Activated naive CD4-positive, alpha-beta T cell treated with anti-CD3 and anti-CD28 coated beads for 36 hours (primary cell): ENCODE results near the gene HSD17B1. TPM values are rescaled to one million over a fixed set of nuclear protein-coding genes. Genes with fewer than 3 reads are reported as not detected.

Experiments
- CTCF ChIA-PET: fragments of 350-600 bp; sonication (Branson Sonifier 250); formaldehyde crosslinking; loops from one replicate; lab custom pipeline; 2021; ENCODE audit warnings: antibody characterized with exemption; lab: Charles Lee
- DNase-seq: peaks from one replicate; pipeline ENCODE4 v3.0.0-alpha.2; 2020
- H3K27ac Mint-ChIP-seq: one replicate; pipeline ENCODE4 v1.8.0; 2021; ENCODE audit warnings: mild to moderate bottlenecking, mixed read lengths
- H3K27me3 Mint-ChIP-seq: one replicate; pipeline ENCODE4 v1.8.0; 2021; ENCODE audit warnings: low read depth, mixed read lengths
- H3K36me3 Mint-ChIP-seq: one replicate; pipeline ENCODE4 v1.8.0; 2021; ENCODE audit warnings: low read depth, mixed read lengths
- H3K4me1 Mint-ChIP-seq: one replicate; pipeline ENCODE4 v1.8.0; 2021; ENCODE audit warnings: low read depth, mixed read lengths
- H3K4me3 Mint-ChIP-seq: one replicate; pipeline ENCODE4 v1.8.0; 2021; ENCODE audit warnings: mild to moderate bottlenecking, moderate library complexity, mixed read lengths
- H3K9me3 Mint-ChIP-seq: one replicate; pipeline ENCODE4 v1.8.0; 2021; ENCODE audit warnings: mixed read lengths
- intact Hi-C: fragments of 100-400 bp; cut with micrococcal nuclease; formaldehyde crosslinking; loops from one replicate; pipeline ENCODE4 v1.15.1; 2023
- microRNA-seq: library from miRNA; unstranded; fragments of <30 nt; microRNA quantifications from one replicate; pipeline ENCODE4 v1.2.0, GENCODE V29; 2022; ENCODE audit warnings: borderline microRNAs expressed, borderline replicate concordance
- total RNA-seq, 2 experiments: library from RNA; stranded (reverse); gene quantifications; one replicate each; pipeline ENCODE4 v1.2.3, GENCODE V29; 2021

HSD17B1 gene
- total RNA-seq, 2 experiments from 2014 or later, result 0.26 to 0.67 TPM

DNA sequence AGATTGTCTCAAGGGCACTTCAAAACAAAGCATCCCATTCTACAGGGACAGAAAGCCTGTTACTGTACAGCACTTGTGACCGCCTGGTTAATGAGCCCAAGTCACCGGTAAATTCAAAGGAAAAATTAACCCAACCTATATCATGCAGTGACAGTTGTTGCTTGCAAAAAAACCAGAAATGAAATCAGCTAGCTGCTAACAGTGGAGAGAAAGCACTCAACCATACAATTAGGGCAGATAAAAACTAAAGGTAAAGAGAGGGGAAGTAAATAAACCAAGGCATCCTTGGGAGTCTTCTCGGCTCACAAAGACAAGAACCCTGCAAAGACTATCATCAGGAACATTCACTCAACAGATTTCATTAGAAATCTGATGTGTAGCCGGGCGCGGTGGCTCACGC lies 50.6 kb downstream of the HSD17B1 start:
- CTCF ChIA-PET, result interaction anchor here (0.7 kb wide), 1 partner anchor 25 kb away, joined by 5 read pairs; no protein-coding TSS in a partner anchor
- H3K27ac Mint-ChIP-seq, result no peak overlapping the region
- no peaks in the 10 kb centered on the region for H3K36me3 Mint-ChIP-seq
- H3K9me3 Mint-ChIP-seq, result no peaks in the 10 kb centered on the region
- intact Hi-C loops, result no loop called here
- H3K4me1 Mint-ChIP-seq, result peaks cover 64% of the 10 kb centered on the region
- no peak for DNase-seq
- H3K27me3 Mint-ChIP-seq, result no peaks in the 10 kb centered on the region
- no peak overlapping the region for H3K4me3 Mint-ChIP-seq

Small RNA genes lying within 50 kb of the gene (microRNA-seq; reads per million reads assigned to microRNA genes)
- 2.2 reads per million for gene MIR5010

Other genes starting within 250 kb of the HSD17B1 start
- 100 to 1,000 TPM; 404 to 408 TPM for gene STAT3, start 164.5 kb upstream of the HSD17B1 start, total RNA-seq
- gene CAVIN1, start 129.7 kb upstream of the HSD17B1 start, total RNA-seq, result under 1 TPM; 0.64 to 0.67 TPM
- gene ATP6V0A1, start 94.0 kb upstream of the HSD17B1 start, total RNA-seq, result 10 to 100 TPM in 1 of 2 experiments, 1 to 10 TPM in 1; 9.9 to 10.3 TPM
- gene NAGLU, start 16.7 kb upstream of the HSD17B1 start, total RNA-seq, result 10 to 100 TPM; 11.1 to 11.9 TPM
- 10 to 100 TPM; 93.3 to 93.6 TPM for gene COASY, start 9.2 kb downstream of the HSD17B1 start, total RNA-seq
- 10 to 100 TPM; 22.1 to 24.7 TPM for gene MLX, start 14.2 kb downstream of the HSD17B1 start, total RNA-seq
- 10 to 100 TPM; 38.6 to 42.2 TPM for gene PSMC3IP, start 24.8 kb downstream of the HSD17B1 start, total RNA-seq
- 10 to 100 TPM; 28.6 to 33.5 TPM for gene RETREG3, start 56.5 kb downstream of the HSD17B1 start, total RNA-seq
- 10 to 100 TPM; 91.3 to 92.0 TPM for gene TUBG1, start 56.8 kb downstream of the HSD17B1 start, total RNA-seq
- 1 to 10 TPM; 9.1 to 9.9 TPM for gene TUBG2, start 106.4 kb downstream of the HSD17B1 start, total RNA-seq
- gene PLEKHH3, start 124.1 kb downstream of the HSD17B1 start, total RNA-seq, result under 1 TPM; 0.62 to 0.77 TPM
- gene CCR10, start 128.9 kb downstream of the HSD17B1 start, total RNA-seq, result under 1 TPM; 0.14 to 0.20 TPM
- 1 to 10 TPM; 1.4 to 1.5 TPM for gene CNTNAP1, start 129.6 kb downstream of the HSD17B1 start, total RNA-seq
- gene EZH1, start 192.1 kb downstream of the HSD17B1 start, total RNA-seq, result 10 to 100 TPM; 31.9 to 34.0 TPM
- not detected for gene RAMP2, start 208.3 kb downstream of the HSD17B1 start, total RNA-seq
- 10 to 100 TPM; 57.5 to 58.2 TPM for gene VPS25, start 220.5 kb downstream of the HSD17B1 start, total RNA-seq
- gene WNK4, start 227.7 kb downstream of the HSD17B1 start, total RNA-seq, result under 1 TPM; 0.17 to 0.41 TPM
- gene COA3, start 245.8 kb downstream of the HSD17B1 start, total RNA-seq, result 10 to 100 TPM; 23.7 to 24.4 TPM
- gene CNTD1, start 245.9 kb downstream of the HSD17B1 start, total RNA-seq, result not detected